PC-3 (cell line): ENCODE measurements around the gene TIMM23. TPM values are rescaled to one million over a fixed set of nuclear protein-coding genes. Genes with fewer than 3 reads are reported as not detected.
A peak's percentile ranks its signal among the peaks of the same experiment; 100 is the strongest.

Experiments used
- ATAC-seq: fragments of 200-7000 bp; cut with Tn5 transposase; 2 replicates; pipeline ENCODE4 v1.9.1; 2020; ENCODE audit warnings: mild to moderate bottlenecking, moderate library complexity
- BruUV-seq: library from RNA; stranded (reverse); fragments of 400-500 nt; replicated peaks from 2 replicates; lab custom pipeline; 2021; lab: Mats Ljungman, UMichigan
- CTCF ChIA-PET: fragments of 300-600 bp; sonication (Branson Sonifier 250); formaldehyde crosslinking; loops from one replicate; lab custom pipeline; 2022; ENCODE audit warnings: antibody characterized with exemption; lab: Charles Lee
- POLR2A ChIA-PET: fragments of 300-600 bp; sonication (Branson Sonifier 250); formaldehyde crosslinking; loops from one replicate; lab custom pipeline; 2022; ENCODE audit warnings: antibody characterized with exemption; ENCODE audit not compliant: unreplicated experiment; lab: Charles Lee
- DNase-seq: peaks from one replicate; pipeline ENCODE4 v3.0.0-alpha.2; 2015
- H2AFZ ChIP-seq: fragments of 300-600 bp; sonication (generic); 2 replicates; pipeline ENCODE4 v1.6.0; 2016; ENCODE audit warnings: antibody characterized with exemption, low read length
- H3F3A ChIP-seq: fragments of 300-600 bp; sonication (generic); one replicate; pipeline ENCODE4 v1.6.0; 2017; ENCODE audit warnings: antibody characterized with exemption, low read length, control low read depth, mild to moderate bottlenecking; ENCODE audit not compliant: unreplicated experiment
- H3K27ac ChIP-seq: fragments of 300-600 bp; sonication (generic); 2 replicates; pipeline ENCODE4 v1.5.1; 2016; ENCODE audit warnings: mild to moderate bottlenecking, low read length
- H3K27me3 ChIP-seq: fragments of 300-600 bp; sonication (generic); 2 replicates; pipeline ENCODE4 v1.6.1; 2016; ENCODE audit warnings: low read length, mixed read lengths
- H3K36me3 ChIP-seq: fragments of 300-600 bp; sonication (generic); 2 replicates; pipeline ENCODE4 v1.6.1; 2016; ENCODE audit warnings: low read depth, mixed run types, low read length, mixed read lengths
- H3K4me1 ChIP-seq: fragments of 300-600 bp; sonication (generic); 2 replicates; pipeline ENCODE4 v1.5.1; 2016; ENCODE audit warnings: low read length; ENCODE audit not compliant: insufficient read depth
- H3K4me2 ChIP-seq: fragments of 300-600 bp; sonication (generic); 2 replicates; pipeline ENCODE4 v1.6.0; 2016; ENCODE audit warnings: low read length
- H3K4me3 ChIP-seq: fragments of 300-600 bp; sonication (generic); 2 replicates; pipeline ENCODE4 v1.5.1; 2016; ENCODE audit warnings: mild to moderate bottlenecking, low read length, mixed read lengths
- H3K79me2 ChIP-seq: fragments of 300-600 bp; sonication (generic); 2 replicates; pipeline ENCODE4 v1.6.1; 2017; ENCODE audit warnings: low read length, mixed read lengths
- H3K9ac ChIP-seq: fragments of 300-600 bp; sonication (generic); 2 replicates; pipeline ENCODE4 v1.6.0; 2016; ENCODE audit warnings: mild to moderate bottlenecking, low read length
- H3K9me2 ChIP-seq: fragments of 300-600 bp; sonication (generic); replicated peaks from 2 replicates; pipeline ENCODE4 v1.6.1; 2016; ENCODE audit warnings: mixed run types, low read length, mixed read lengths
- H3K9me3 ChIP-seq: fragments of 300-600 bp; sonication (generic); 2 replicates; pipeline ENCODE4 v1.6.1; 2016; ENCODE audit warnings: low read length, mixed read lengths
- H4K20me1 ChIP-seq: fragments of 300-600 bp; sonication (generic); 2 replicates; pipeline ENCODE4 v1.6.1; 2016; ENCODE audit warnings: low read length, mixed read lengths
- CTCF ChIP-seq: fragments of 300-600 bp; sonication (generic); conservative IDR thresholded peaks from 2 replicates; pipeline ENCODE4 v1.5.1; 2017; ENCODE audit warnings: antibody characterized with exemption, low read depth, mild to moderate bottlenecking, low read length
- EZH2 ChIP-seq: fragments of 300-600 bp; sonication (generic); IDR thresholded peaks from one replicate; pipeline ENCODE4 v1.6.1; 2017; ENCODE audit warnings: antibody characterized with exemption, mild to moderate bottlenecking, low read length; ENCODE audit not compliant: unreplicated experiment
- EZH2phosphoT487 ChIP-seq: fragments of 300-600 bp; sonication (generic); IDR thresholded peaks from 2 replicates; pipeline ENCODE4 v1.6.1; 2018; ENCODE audit warnings: mild to moderate bottlenecking, antibody characterized with exemption, low read length, borderline replicate concordance
- intact Hi-C: fragments of 100-400 bp; cut with micrococcal nuclease; formaldehyde crosslinking; loops from 2 replicates; pipeline ENCODE4 v1.9.0; 2023
- total RNA-seq: library from RNA; depleted of rRNA; stranded (reverse); fragments of >200 nt; gene quantifications from 2 replicates; pipeline ENCODE4 v1.2.3, GENCODE V29; 2014

Gene TIMM23
- total RNA-seq, 1 experiment from 2014 or later: 97.9 TPM

- Histone ChIP-seq H2AFZ (peak overlapping the region; percentile 47; the same call in 1 of the 2 replicates), H3K9me3 (no peaks in the 10 kb centered on the region), H3K27me3 (no peaks in the 10 kb centered on the region), H3K79me2 (peaks cover 58% of the 10 kb centered on the region), H3K4me3 (peak overlapping the region; percentile 96), H3F3A (no peaks in the 10 kb centered on the region), H3K36me3 (no peaks in the 10 kb centered on the region), H4K20me1 (peaks cover 39% of the 10 kb centered on the region), H3K4me1 (peaks cover 13% of the 10 kb centered on the region), H3K27ac (peak overlapping the region; percentile 25), H3K9ac (peak overlapping the region; percentile 94), H3K4me2 (peak overlapping the region; percentile 98), H3K9me2 (no peaks in the 10 kb centered on the region)
- no peak for TF ChIP-seq CTCF
- TF ChIP-seq EZH2: no peak
- no peak for TF ChIP-seq EZH2phosphoT487
- intact Hi-C loops: loop anchor here (5.0 kb wide), 1 partner anchor 47 kb away; no protein-coding TSS in a partner anchor
- BruUV-seq: TSS peak; percentile 59
- ChIA-PET POLR2A (no interaction called here), CTCF (interaction anchor here (0.6 to 0.7 kb wide), 2 partner anchors 23 to 753 kb away, joined by 3 to 6 read pairs; no protein-coding TSS in a partner anchor)
- DNase-seq: no peak
- no peak for ATAC-seq
These were observed 57.3 kb downstream of the TIMM23 start for GRCh38 chr10:46029461-46030030.

- no peaks in the 10 kb centered on the region for H3K27me3 ChIP-seq
- TF ChIP-seq CTCF (peak; percentile 61), EZH2 (no peak)
- peak within 1 kb of the TSS; percentile 47 for H2AFZ ChIP-seq
- intact Hi-C loops: no loop called here
- H3K27ac ChIP-seq: peak within 1 kb of the TSS; percentile 25
- H3K9me3 ChIP-seq: no peaks in the 10 kb centered on the region
- peaks cover 13% of the 10 kb centered on the region for H3K4me1 ChIP-seq
- no peaks in the 10 kb centered on the region for H3K36me3 ChIP-seq
- peak within 1 kb of the TSS; percentile 94 for H3K9ac ChIP-seq
- ChIA-PET POLR2A (no interaction called here), CTCF (interaction anchor here (0.6 kb wide), 1 partner anchor 22 kb away, joined by 3 read pairs; no protein-coding TSS in a partner anchor)
- peaks cover 51% of the 10 kb centered on the region for H3K79me2 ChIP-seq
- H3K4me2 ChIP-seq: peak within 1 kb of the TSS; percentile 98
- no peaks in the 10 kb centered on the region for H3K9me2 ChIP-seq
- H3F3A ChIP-seq: no peaks in the 10 kb centered on the region
- peak; percentile 94 for ATAC-seq
- peak; percentile 93 for DNase-seq
- no TSS peak for BruUV-seq
- H3K4me3 ChIP-seq: peak within 1 kb of the TSS; percentile 96
- H4K20me1 ChIP-seq: peaks cover 38% of the 10 kb centered on the region
These were observed 58.0 kb downstream of the TIMM23 start, which contains the start of gene NCOA4 for GRCh38 chr10:46030091-46030937. Gene NCOA4 (minus strand): TSS chr10:46030623. CDS start chr10:46016680, 13,943 bp downstream.
